GM12891 (cell line): ENCODE data around the gene ADAMTS20.

Source experiments
- POLR2A ChIP-seq: IDR thresholded peaks from 2 replicates; pipeline ENCODE4 v1.6.1; 2011; ENCODE audit warnings: low read depth, low read length, control low read depth
- TAF1 ChIP-seq: IDR thresholded peaks from 2 replicates; pipeline ENCODE4 v1.6.1; 2011; ENCODE audit warnings: low read depth, low read length, control low read depth

- TF ChIP-seq POLR2A (no peak), TAF1 (no peak)
Measured at GRCh38 chr12:43308776-43309175, 243.2 kb downstream of the ADAMTS20 start.
